Neural progenitor cell (in vitro differentiated cells): ENCODE results near the gene FBRSL1. TPM values are rescaled to one million over a fixed set of nuclear protein-coding genes. Genes with fewer than 3 reads are reported as not detected.

ENCODE experiments used
- DNase-seq: peaks from one replicate; pipeline ENCODE4 v3.0.0-alpha.2; 2016; ENCODE audit warnings: low spot score
- H2AFZ ChIP-seq: fragments of 200-600 bp; sonication (generic); replicated peaks from 2 replicates; pipeline ENCODE4 v1.6.1; 2016; ENCODE audit warnings: antibody characterized with exemption
- H3F3A ChIP-seq: fragments of 200-600 bp; sonication (generic); 2 replicates; pipeline ENCODE4 v1.6.1; 2016; ENCODE audit warnings: antibody characterized with exemption, low read depth
- H3K27ac ChIP-seq: fragments of 200-600 bp; sonication (generic); 2 replicates; pipeline ENCODE4 v1.5.1; 2016; ENCODE audit warnings: mild to moderate bottlenecking
- H3K27me3 ChIP-seq: fragments of 200-600 bp; sonication (generic); 2 replicates; pipeline ENCODE4 v1.6.1; 2016; ENCODE audit warnings: mild to moderate bottlenecking, moderate library complexity
- H3K36me3 ChIP-seq: fragments of 200-600 bp; sonication (generic); 2 replicates; pipeline ENCODE4 v1.5.1; 2016
- H3K4me1 ChIP-seq: fragments of 200-600 bp; sonication (generic); 2 replicates; pipeline ENCODE4 v1.6.1; 2016; ENCODE audit warnings: mixed run types
- H3K4me2 ChIP-seq: fragments of 200-600 bp; sonication (generic); 2 replicates; pipeline ENCODE4 v1.6.1; 2016
- H3K4me3 ChIP-seq: fragments of 200-600 bp; sonication (generic); 2 replicates; pipeline ENCODE4 v1.5.1; 2016
- H3K79me2 ChIP-seq: fragments of 200-600 bp; sonication (generic); 2 replicates; pipeline ENCODE4 v1.6.1; 2016; ENCODE audit warnings: low read depth
- H3K9ac ChIP-seq: fragments of 200-600 bp; sonication (generic); 2 replicates; pipeline ENCODE4 v1.6.1; 2016
- H3K9me3 ChIP-seq: fragments of 200-600 bp; sonication (generic); 2 replicates; pipeline ENCODE4 v1.5.1; 2016; ENCODE audit warnings: low read depth
- H4K20me1 ChIP-seq: fragments of 200-600 bp; sonication (generic); 2 replicates; pipeline ENCODE4 v1.6.1; 2016; ENCODE audit warnings: low read depth
- H3K27ac Mint-ChIP-seq: 3 replicates; pipeline ENCODE4 v1.8.0; 2021; ENCODE audit warnings: mixed read lengths
- H3K27me3 Mint-ChIP-seq: 2 replicates; pipeline ENCODE4 v1.8.0; 2022; ENCODE audit warnings: low read depth, mild to moderate bottlenecking, inconsistent platforms, moderate library complexity, mixed read lengths; ENCODE audit not compliant: insufficient read depth
- H3K36me3 Mint-ChIP-seq: 3 replicates; pipeline ENCODE4 v1.8.0; 2021; ENCODE audit warnings: mixed read lengths
- H3K4me1 Mint-ChIP-seq: 3 replicates; pipeline ENCODE4 v1.8.0; 2021; ENCODE audit warnings: mixed read lengths
- H3K4me3 Mint-ChIP-seq: 3 replicates; pipeline ENCODE4 v1.8.0; 2021; ENCODE audit warnings: mild to moderate bottlenecking, moderate library complexity, mixed read lengths
- H3K9me3 Mint-ChIP-seq: 3 replicates; pipeline ENCODE4 v1.8.0; 2020; ENCODE audit warnings: mixed read lengths
- EZH2 ChIP-seq: fragments of 200-600 bp; sonication (generic); IDR thresholded peaks from 2 replicates; pipeline ENCODE4 v1.6.1; 2017; ENCODE audit warnings: antibody characterized with exemption, mild to moderate bottlenecking, moderate library complexity
- EZH2phosphoT487 ChIP-seq: fragments of 200-600 bp; sonication (generic); IDR thresholded peaks from 2 replicates; pipeline ENCODE4 v1.6.1; 2017; ENCODE audit warnings: antibody characterized with exemption
- total RNA-seq: library from RNA; depleted of rRNA; stranded (reverse); fragments of >200 nt; gene quantifications from 2 replicates; pipeline ENCODE4 v1.2.3, GENCODE V29; 2015; ENCODE audit warnings: low replicate concordance
- TF ChIP-seq, protein P1 (sequence below): fragments of 200-600 bp; sonication (generic); IDR thresholded peaks from 2 replicates; pipeline ENCODE4 v1.5.1; 2017; ENCODE audit warnings: antibody characterized with exemption, mild to moderate bottlenecking

Gene FBRSL1
- total RNA-seq, 1 donor from 2014 or later, result 7.4 TPM

DNA sequence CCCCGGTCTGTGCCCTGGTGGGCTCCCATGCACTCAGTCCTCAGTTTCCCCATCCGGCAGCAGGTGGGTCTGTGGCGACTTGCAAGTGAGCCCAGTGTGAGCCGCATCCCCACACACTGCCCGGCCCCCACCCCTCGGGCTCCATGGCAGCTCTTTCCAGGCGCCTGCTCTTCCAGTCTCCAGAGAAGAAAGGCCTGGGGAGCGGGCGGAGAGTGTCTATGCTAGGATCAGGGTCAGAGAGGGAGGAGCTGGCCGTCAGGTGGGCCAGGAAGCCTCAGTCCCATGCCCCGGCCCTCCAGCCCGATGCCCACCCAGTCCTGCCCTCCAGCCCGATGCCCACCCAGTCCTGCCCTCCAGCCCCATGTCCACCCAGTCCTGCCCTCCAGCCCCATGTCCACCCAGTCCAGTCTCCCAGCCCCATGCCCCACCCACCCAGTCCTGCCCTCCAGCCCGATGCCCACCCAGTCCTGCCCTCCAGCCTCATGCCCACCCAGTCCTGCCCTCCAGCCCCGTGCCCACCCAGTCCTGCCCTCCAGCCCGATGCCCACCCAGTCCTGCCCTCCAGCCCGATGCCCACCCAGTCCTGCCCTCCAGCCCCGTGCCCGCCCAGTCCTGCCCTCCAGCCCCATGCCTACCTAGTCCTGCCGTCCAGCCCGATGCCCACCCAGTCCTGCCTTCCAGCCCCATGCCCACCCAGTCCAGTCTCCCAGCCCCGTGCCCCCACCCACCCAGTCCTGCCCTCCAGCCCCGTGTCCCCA, 49.2 kb downstream of the FBRSL1 start:
- Histone ChIP-seq H3F3A (peaks cover 13% of the 10 kb centered on the region), H3K27me3 (peaks cover 55% of the 10 kb centered on the region), H3K9ac (no peak overlapping the region), H3K36me3 (no peaks in the 10 kb centered on the region), H3K27ac (no peak overlapping the region), H3K4me3 (no peak overlapping the region), H3K4me1 (no peaks in the 10 kb centered on the region), H3K79me2 (no peaks in the 10 kb centered on the region), H3K4me2 (no peak overlapping the region), H3K9me3 (no peaks in the 10 kb centered on the region), H2AFZ (no peak overlapping the region), H4K20me1 (no peaks in the 10 kb centered on the region)
- DNase-seq, result no peak
- no peak overlapping the region for H3K4me3 Mint-ChIP-seq
- H3K27me3 Mint-ChIP-seq, result peaks cover 7% of the 10 kb centered on the region
- TF ChIP-seq EZH2phosphoT487 (no peak), EZH2 (no peak)
- TF ChIP-seq, protein P1, sequence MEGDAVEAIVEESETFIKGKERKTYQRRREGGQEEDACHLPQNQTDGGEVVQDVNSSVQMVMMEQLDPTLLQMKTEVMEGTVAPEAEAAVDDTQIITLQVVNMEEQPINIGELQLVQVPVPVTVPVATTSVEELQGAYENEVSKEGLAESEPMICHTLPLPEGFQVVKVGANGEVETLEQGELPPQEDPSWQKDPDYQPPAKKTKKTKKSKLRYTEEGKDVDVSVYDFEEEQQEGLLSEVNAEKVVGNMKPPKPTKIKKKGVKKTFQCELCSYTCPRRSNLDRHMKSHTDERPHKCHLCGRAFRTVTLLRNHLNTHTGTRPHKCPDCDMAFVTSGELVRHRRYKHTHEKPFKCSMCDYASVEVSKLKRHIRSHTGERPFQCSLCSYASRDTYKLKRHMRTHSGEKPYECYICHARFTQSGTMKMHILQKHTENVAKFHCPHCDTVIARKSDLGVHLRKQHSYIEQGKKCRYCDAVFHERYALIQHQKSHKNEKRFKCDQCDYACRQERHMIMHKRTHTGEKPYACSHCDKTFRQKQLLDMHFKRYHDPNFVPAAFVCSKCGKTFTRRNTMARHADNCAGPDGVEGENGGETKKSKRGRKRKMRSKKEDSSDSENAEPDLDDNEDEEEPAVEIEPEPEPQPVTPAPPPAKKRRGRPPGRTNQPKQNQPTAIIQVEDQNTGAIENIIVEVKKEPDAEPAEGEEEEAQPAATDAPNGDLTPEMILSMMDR, result no peak
- H3K4me1 Mint-ChIP-seq, result peaks cover 11% of the 10 kb centered on the region
- peaks cover 20% of the 10 kb centered on the region for H3K36me3 Mint-ChIP-seq
- peaks cover 22% of the 10 kb centered on the region for H3K9me3 Mint-ChIP-seq
- no peak overlapping the region for H3K27ac Mint-ChIP-seq

DNA sequence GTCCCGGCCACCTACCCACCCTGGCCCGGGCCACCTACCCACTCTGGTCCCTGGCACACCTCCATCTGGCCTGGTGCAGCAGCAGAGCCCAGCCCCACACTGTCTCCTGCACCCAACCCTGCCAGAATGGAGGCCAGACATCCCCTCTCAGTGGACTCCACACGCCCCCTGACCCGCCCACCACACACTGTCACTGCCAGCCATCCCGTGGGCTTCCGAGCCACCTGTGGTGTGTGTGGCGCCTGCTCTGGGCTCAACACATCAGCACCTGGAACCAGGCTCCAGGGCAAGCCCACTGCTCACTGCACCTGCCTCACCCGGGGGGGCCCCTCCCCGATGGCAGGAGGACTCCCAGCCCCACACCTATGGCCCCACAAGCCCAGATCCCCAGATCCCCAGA, 50.5 kb downstream of the FBRSL1 start:
- no peaks in the 10 kb centered on the region for H3K4me1 ChIP-seq
- H4K20me1 ChIP-seq, result no peaks in the 10 kb centered on the region
- Mint-ChIP-seq H3K4me1 (peaks cover 12% of the 10 kb centered on the region), H3K27ac (no peak overlapping the region), H3K36me3 (peaks cover 18% of the 10 kb centered on the region), H3K9me3 (peaks cover 12% of the 10 kb centered on the region), H3K4me3 (no peak overlapping the region), H3K27me3 (peaks cover 5% of the 10 kb centered on the region)
- no peak overlapping the region for H3K4me2 ChIP-seq
- H3K27ac ChIP-seq, result no peak overlapping the region
- no peak for DNase-seq
- TF ChIP-seq EZH2phosphoT487, result no peak
- peaks cover 65% of the 10 kb centered on the region for H3K27me3 ChIP-seq
- peaks cover 12% of the 10 kb centered on the region for H3F3A ChIP-seq
- no peak overlapping the region for H3K4me3 ChIP-seq
- no peaks in the 10 kb centered on the region for H3K9me3 ChIP-seq
- H3K9ac ChIP-seq, result no peak overlapping the region
- H3K36me3 ChIP-seq, result no peaks in the 10 kb centered on the region
- no peak overlapping the region for H2AFZ ChIP-seq
- no peaks in the 10 kb centered on the region for H3K79me2 ChIP-seq

DNA sequence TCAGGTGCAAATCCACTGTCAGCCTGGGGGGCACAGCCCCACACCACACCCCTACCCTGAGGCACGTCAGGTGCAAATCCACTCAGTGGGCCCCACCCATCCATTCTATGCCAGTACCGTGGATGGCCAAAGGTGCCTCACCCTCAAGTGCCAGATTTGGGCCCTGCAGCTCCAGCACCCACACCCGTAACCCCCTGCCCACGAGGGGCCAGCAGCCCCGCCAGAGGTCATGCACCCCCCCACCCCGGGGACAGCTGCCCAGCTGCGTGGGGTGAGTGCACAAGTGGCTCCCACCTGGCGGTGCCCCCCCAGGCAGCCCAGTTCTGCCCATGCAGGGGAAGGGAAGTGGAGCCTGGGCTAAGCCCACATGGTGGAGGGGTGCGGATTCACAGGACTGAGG, 51.2 kb downstream of the FBRSL1 start:
- no peak overlapping the region for H3K4me2 ChIP-seq
- Mint-ChIP-seq H3K9me3 (peaks cover 6% of the 10 kb centered on the region), H3K36me3 (peaks cover 10% of the 10 kb centered on the region), H3K4me3 (no peak overlapping the region), H3K4me1 (peaks cover 16% of the 10 kb centered on the region), H3K27ac (no peak overlapping the region), H3K27me3 (peaks cover 5% of the 10 kb centered on the region)
- no peaks in the 10 kb centered on the region for H3K9me3 ChIP-seq
- peaks cover 3% of the 10 kb centered on the region for H4K20me1 ChIP-seq
- no peak for TF ChIP-seq EZH2phosphoT487
- TF ChIP-seq EZH2, result no peak
- DNase-seq, result no peak
- H3K27me3 ChIP-seq, result peaks cover 73% of the 10 kb centered on the region
- no peak overlapping the region for H3K9ac ChIP-seq
- peaks cover 4% of the 10 kb centered on the region for H3F3A ChIP-seq
- peaks cover 6% of the 10 kb centered on the region for H3K4me1 ChIP-seq
- H3K4me3 ChIP-seq, result no peak overlapping the region
- H2AFZ ChIP-seq, result no peak overlapping the region
- no peak overlapping the region for H3K27ac ChIP-seq
- H3K79me2 ChIP-seq, result no peaks in the 10 kb centered on the region
- H3K36me3 ChIP-seq, result no peaks in the 10 kb centered on the region

DNA sequence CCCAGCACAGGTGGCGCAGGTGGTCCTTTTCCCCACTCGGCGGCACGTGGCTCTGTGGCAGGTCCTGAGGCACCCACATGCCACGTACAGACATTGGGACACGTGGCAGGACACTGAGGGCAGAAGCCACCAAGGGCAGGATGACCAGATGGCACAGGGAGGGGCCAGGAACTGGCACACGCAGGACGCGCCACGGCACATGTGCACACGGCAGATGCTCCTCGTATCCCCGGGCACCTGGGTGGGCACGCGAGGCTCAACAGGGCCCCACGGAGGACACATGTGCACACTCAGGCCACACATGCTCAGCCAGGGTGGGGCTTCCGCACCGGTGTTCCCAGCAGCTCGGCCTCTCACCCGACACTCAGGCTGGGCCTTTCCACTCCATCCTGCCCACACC, 52.0 kb downstream of the FBRSL1 start:
- no peaks in the 10 kb centered on the region for H3K9me3 Mint-ChIP-seq
- H3K9ac ChIP-seq, result no peak overlapping the region
- no peak overlapping the region for H3K4me3 Mint-ChIP-seq
- H2AFZ ChIP-seq, result no peak overlapping the region
- H3K9me3 ChIP-seq, result no peaks in the 10 kb centered on the region
- peaks cover 5% of the 10 kb centered on the region for H3K27me3 Mint-ChIP-seq
- peaks cover 4% of the 10 kb centered on the region for H3K36me3 Mint-ChIP-seq
- H4K20me1 ChIP-seq, result peaks cover 3% of the 10 kb centered on the region
- no peak overlapping the region for H3K4me3 ChIP-seq
- H3K27ac Mint-ChIP-seq, result no peak overlapping the region
- no peak for DNase-seq
- H3K27ac ChIP-seq, result no peak overlapping the region
- peaks cover 80% of the 10 kb centered on the region for H3K27me3 ChIP-seq
- H3K4me1 ChIP-seq, result peaks cover 11% of the 10 kb centered on the region
- TF ChIP-seq EZH2phosphoT487 (no peak), EZH2 (no peak)
- TF ChIP-seq, protein P1, result no peak
- peaks cover 19% of the 10 kb centered on the region for H3K4me1 Mint-ChIP-seq
- no peak overlapping the region for H3K4me2 ChIP-seq
- H3K36me3 ChIP-seq, result no peaks in the 10 kb centered on the region
- H3K79me2 ChIP-seq, result no peaks in the 10 kb centered on the region
- H3F3A ChIP-seq, result peaks cover 6% of the 10 kb centered on the region
